ENCODE data around the gene FILIP1. TPM values are rescaled to one million over a fixed set of nuclear protein-coding genes. Genes with fewer than 3 reads are reported as not detected.
"Not testable (repeated sequence)": the region's sequence is repeated elsewhere in the genome, so short reads cannot be mapped to it uniquely, and the experiment has no call there.

FILIP1 gene
- total and polyA plus RNA-seq, 5 donors: 39.1 to 131 (median 118) TPM

DNA sequence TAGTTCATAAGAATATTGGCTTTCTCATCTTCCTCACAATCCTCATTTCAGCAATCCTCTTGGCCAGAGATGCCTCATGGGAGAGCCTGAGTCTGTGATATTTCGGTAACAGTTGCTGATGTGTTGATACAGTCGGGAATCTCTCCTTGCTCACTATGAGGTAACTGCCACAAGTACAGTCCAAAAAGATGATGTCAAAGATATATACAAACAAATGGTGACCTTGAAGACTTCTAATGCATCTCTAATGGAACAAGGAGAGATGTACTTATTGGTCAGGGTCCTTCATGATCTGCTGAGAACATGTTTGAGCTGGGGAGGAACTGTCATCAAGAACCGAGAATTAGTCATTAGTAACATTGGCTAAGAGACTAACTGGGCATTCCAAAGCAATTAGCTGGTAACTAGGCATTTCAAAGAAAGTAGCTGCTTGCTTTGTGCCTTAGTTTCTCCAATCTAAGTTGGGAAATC lies 56.1 kb downstream of the FILIP1 start:
- Histone ChIP-seq H3K4me3 (ENCODE audit: low read length) (no peak overlapping the region), H3K27me3 (ENCODE audit: control insufficient read depth, insufficient read depth) (no peaks in the 10 kb centered on the region), H3K27ac (ENCODE audit: low read length) (peak overlapping the region; percentile 56), H3K4me1 (ENCODE audit: control insufficient read depth, insufficient read depth, low read length) (peaks cover 5% of the 10 kb centered on the region), H3K9me3 (ENCODE audit: control insufficient read depth, low read length) (no peaks in the 10 kb centered on the region)
- intact Hi-C loops (cut with DNase I): loop anchor here in 1 of 4 donors (10.0 kb wide), 1 partner anchor 57 kb away; the partner anchor contains the start of gene FILIP1
- ATAC-seq (peak; percentile 87 to 89), DNase-seq (peak in 2 of 3 donors; percentile 18 to 47)
- WGBS: 32% methylated on average over 3 of the region's 3 CpGs

- peak; percentile 54 to 85 (median 83) for DNase-seq
- H3K9me3 ChIP-seq (ENCODE audit: control insufficient read depth, low read length): no peaks in the 10 kb centered on the region
- 24% methylated on average over 4 of the region's 4 CpGs for WGBS
- intact Hi-C loops (cut with DNase I): loop anchor here in 1 of 4 donors (10.0 kb wide), 1 partner anchor 58 kb away; the partner anchor contains the start of gene FILIP1
- H3K4me3 ChIP-seq (ENCODE audit: low read length): no peak overlapping the region
- H3K27me3 ChIP-seq (ENCODE audit: control insufficient read depth, insufficient read depth): no peaks in the 10 kb centered on the region
- peaks cover 5% of the 10 kb centered on the region for H3K4me1 ChIP-seq (ENCODE audit: control insufficient read depth, insufficient read depth, low read length)
- H3K27ac ChIP-seq (ENCODE audit: low read length): peak overlapping the region; percentile 80
- ATAC-seq: peak; percentile 86 to 91
Observed at GRCh38 chr6:75436869-75437268, 56.7 kb downstream of the FILIP1 start.

GRCh38 chr6:75432809-75433208 lies 60.8 kb downstream of the FILIP1 start:
- not testable (repeated sequence) for ATAC-seq; DNase-seq; H3K9me3 ChIP-seq (ENCODE audit: control insufficient read depth, low read length); H3K27me3 ChIP-seq (ENCODE audit: control insufficient read depth, insufficient read depth); H3K27ac ChIP-seq (ENCODE audit: low read length); H3K4me3 ChIP-seq (ENCODE audit: low read length)
- intact Hi-C loops (cut with DNase I): loop anchor here in 1 of 4 donors (10.0 kb wide), 1 partner anchor 62 kb away; the partner anchor contains the start of gene FILIP1
- WGBS: 95% methylated on average over 1 of the region's 1 CpG
- peaks cover 11% of the 10 kb centered on the region for H3K4me1 ChIP-seq (ENCODE audit: control insufficient read depth, insufficient read depth, low read length)

- intact Hi-C loops (cut with DNase I): loop anchor here in 1 of 4 donors (10.0 kb wide), 1 partner anchor 63 kb away; the partner anchor contains the start of gene FILIP1
- ATAC-seq (peak; percentile 88 to 89), DNase-seq (peak in 2 of 3 donors; percentile 41 to 67)
- H3K9me3 ChIP-seq (ENCODE audit: control insufficient read depth, low read length): no peaks in the 10 kb centered on the region
- H3K27me3 ChIP-seq (ENCODE audit: control insufficient read depth, insufficient read depth): no peaks in the 10 kb centered on the region
- H3K4me1 ChIP-seq (ENCODE audit: control insufficient read depth, insufficient read depth, low read length): peaks cover 10% of the 10 kb centered on the region
- H3K4me3 ChIP-seq (ENCODE audit: low read length): no peak overlapping the region
- H3K27ac ChIP-seq (ENCODE audit: low read length): peak overlapping the region; percentile 68
- WGBS: 3% methylated on average over 1 of the region's 1 CpG
Observed at GRCh38 chr6:75431379-75431778, 62.2 kb downstream of the FILIP1 start.

GRCh38 chr6:75430631-75431325 lies 62.8 kb downstream of the FILIP1 start:
- intact Hi-C loops (cut with DNase I): loop anchor here in 1 of 4 donors (10.0 kb wide), 1 partner anchor 64 kb away; the partner anchor contains the start of gene FILIP1
- Histone ChIP-seq H3K4me1 (ENCODE audit: control insufficient read depth, insufficient read depth, low read length) (peaks cover 12% of the 10 kb centered on the region), H3K9me3 (ENCODE audit: control insufficient read depth, low read length) (no peaks in the 10 kb centered on the region), H3K4me3 (ENCODE audit: low read length) (no peak overlapping the region), H3K27me3 (ENCODE audit: control insufficient read depth, insufficient read depth) (no peaks in the 10 kb centered on the region), H3K27ac (ENCODE audit: low read length) (peak overlapping the region; percentile 39)
- 31% methylated on average over 4 of the region's 4 CpGs for WGBS
- peak in 1 of 2 donors; percentile 53 for ATAC-seq
- no peak for DNase-seq

GRCh38 chr6:75429061-75429703 lies 64.4 kb downstream of the FILIP1 start:
- DNase-seq (no peak), ATAC-seq (no peak)
- 32% methylated on average over 2 of the region's 2 CpGs for WGBS
- intact Hi-C loops (cut with DNase I): loop anchor here in 2 of 4 donors (10.0 kb wide), 2 partner anchors 56 to 66 kb away; partner anchors contain the start of gene FILIP1 (in 1 of the 2)
- Histone ChIP-seq H3K9me3 (ENCODE audit: control insufficient read depth, low read length) (no peaks in the 10 kb centered on the region), H3K27me3 (ENCODE audit: control insufficient read depth, insufficient read depth) (no peaks in the 10 kb centered on the region), H3K4me3 (ENCODE audit: low read length) (no peak overlapping the region), H3K4me1 (ENCODE audit: control insufficient read depth, insufficient read depth, low read length) (peaks cover 14% of the 10 kb centered on the region), H3K27ac (ENCODE audit: low read length) (no peak overlapping the region)

- no peaks in the 10 kb centered on the region for H3K9me3 ChIP-seq (ENCODE audit: control insufficient read depth, low read length)
- intact Hi-C loops (cut with DNase I): loop anchor here in 2 of 4 donors (10.0 kb wide), 2 partner anchors 57 to 67 kb away; partner anchors contain the start of gene FILIP1 (in 1 of the 2)
Observed at GRCh38 chr6:75428204-75428603, 65.4 kb downstream of the FILIP1 start.

GRCh38 chr6:75427329-75427728 lies 66.3 kb downstream of the FILIP1 start:
- Histone ChIP-seq H3K27ac (ENCODE audit: low read length) (no peak overlapping the region), H3K9me3 (ENCODE audit: control insufficient read depth, low read length) (no peaks in the 10 kb centered on the region), H3K4me3 (ENCODE audit: low read length) (no peak overlapping the region), H3K27me3 (ENCODE audit: control insufficient read depth, insufficient read depth) (no peaks in the 10 kb centered on the region), H3K4me1 (ENCODE audit: control insufficient read depth, insufficient read depth, low read length) (peaks cover 14% of the 10 kb centered on the region)
- ATAC-seq: no peak
- intact Hi-C loops (cut with DNase I): loop anchor here in 2 of 4 donors (10.0 kb wide), 2 partner anchors 57 to 67 kb away; partner anchors contain the start of gene FILIP1 (in 1 of the 2)
- 97% methylated on average over 2 of the region's 2 CpGs for WGBS
- no peak for DNase-seq

More at GRCh38 chr6:75428204-75428603, 65.4 kb downstream of the FILIP1 start:
- WGBS: 62% methylated on average over 1 of the region's 1 CpG
- H3K27ac ChIP-seq (ENCODE audit: low read length): peak overlapping the region; percentile 7
- ATAC-seq: no peak
- H3K4me1 ChIP-seq (ENCODE audit: control insufficient read depth, insufficient read depth, low read length): peaks cover 14% of the 10 kb centered on the region
- H3K27me3 ChIP-seq (ENCODE audit: control insufficient read depth, insufficient read depth): no peaks in the 10 kb centered on the region
- H3K4me3 ChIP-seq (ENCODE audit: low read length): no peak overlapping the region
- no peak for DNase-seq

GRCh38 chr6:75424618-75425548 lies 68.7 kb downstream of the FILIP1 start:
- 67% methylated on average over 4 of the region's 4 CpGs for WGBS
- Histone ChIP-seq H3K27me3 (ENCODE audit: control insufficient read depth, insufficient read depth) (no peaks in the 10 kb centered on the region), H3K4me3 (ENCODE audit: low read length) (no peak overlapping the region), H3K9me3 (ENCODE audit: control insufficient read depth, low read length) (no peaks in the 10 kb centered on the region), H3K27ac (ENCODE audit: low read length) (no peak overlapping the region), H3K4me1 (ENCODE audit: control insufficient read depth, insufficient read depth, low read length) (peaks cover 14% of the 10 kb centered on the region)
- no peak for DNase-seq
- intact Hi-C loops (cut with DNase I): loop anchor here in 2 of 4 donors (10.0 kb wide), 2 partner anchors 60 to 70 kb away; partner anchors contain the start of gene FILIP1 (in 1 of the 2)
- ATAC-seq: no peak

DNA sequence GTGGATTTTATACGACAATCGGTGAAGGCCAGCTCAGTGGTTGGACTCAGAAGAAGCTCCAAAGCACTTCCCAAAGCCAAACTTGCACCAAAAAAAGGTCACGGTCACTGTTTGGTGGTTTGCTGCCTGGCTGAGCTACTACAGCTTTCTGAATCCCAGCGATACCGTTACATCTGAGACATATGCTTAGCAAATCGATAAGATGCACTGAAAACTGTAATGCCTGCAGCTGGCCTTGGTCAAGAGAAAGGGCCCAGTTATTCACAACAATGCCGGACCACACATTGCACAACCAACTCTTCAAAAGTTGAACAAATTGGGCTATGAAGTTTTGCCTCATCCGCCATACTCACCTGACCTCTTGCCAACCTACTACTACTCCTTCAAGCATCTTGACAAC lies 70.2 kb downstream of the FILIP1 start:
- no peak overlapping the region for H3K4me3 ChIP-seq (ENCODE audit: low read length)
- WGBS: 90% methylated on average over 8 of the region's 8 CpGs
- ATAC-seq: no peak
- intact Hi-C loops (cut with DNase I): loop anchor here in 2 of 4 donors (10.0 kb wide), 2 partner anchors 61 to 71 kb away; partner anchors contain the start of gene FILIP1 (in 1 of the 2)
- H3K27me3 ChIP-seq (ENCODE audit: control insufficient read depth, insufficient read depth): no peaks in the 10 kb centered on the region
- peaks cover 9% of the 10 kb centered on the region for H3K4me1 ChIP-seq (ENCODE audit: control insufficient read depth, insufficient read depth, low read length)
- DNase-seq: no peak
- no peak overlapping the region for H3K27ac ChIP-seq (ENCODE audit: low read length)
- H3K9me3 ChIP-seq (ENCODE audit: control insufficient read depth, low read length): no peaks in the 10 kb centered on the region
